Stimulated activated CD8-positive, alpha-beta memory T cell treated with anti-CD3 and anti-CD28 coated beads, Interleukin-4, amount 100 ng/mL, for 4 hours (primary cell): ENCODE measurements around the gene SERPINE3.

ENCODE experiments used
- DNase-seq, 2 donors: peaks; one replicate each; pipeline ENCODE4 v3.0.0-alpha.2; 2020; ENCODE audit warnings: low read depth in 2 of 2, low spot score in 1 of 2

The SERPINE3 gene

GRCh38 chr13:51339354-51339753 lies at the start of gene SERPINE3:
Gene SERPINE3, plus strand, starts transcription at chr13:51339691. Its CDS starts 1,401 bp downstream, at chr13:51341092.
- DNase-seq: no peak

- DNase-seq: no peak
Observed at GRCh38 chr13:51291341-51291740, 48.1 kb upstream of the SERPINE3 start.

- DNase-seq: no peak
Observed at GRCh38 chr13:51292000-51292565, 47.4 kb upstream of the SERPINE3 start.

GRCh38 chr13:51297556-51297955 lies 41.9 kb upstream of the SERPINE3 start:
- DNase-seq: no peak

- no peak for DNase-seq
Observed at GRCh38 chr13:51298812-51299211, 40.7 kb upstream of the SERPINE3 start.

GRCh38 chr13:51303063-51303552 lies 36.4 kb upstream of the SERPINE3 start:
- DNase-seq: no peak

- no peak for DNase-seq
Observed at GRCh38 chr13:51303882-51304281, 35.6 kb upstream of the SERPINE3 start.

- DNase-seq: no peak
Observed at GRCh38 chr13:51305271-51305967, 34.1 kb upstream of the SERPINE3 start.

- no peak for DNase-seq
Observed at GRCh38 chr13:51308781-51309180, 30.7 kb upstream of the SERPINE3 start.

- no peak for DNase-seq
Observed at GRCh38 chr13:51311231-51311630, 28.3 kb upstream of the SERPINE3 start.

GRCh38 chr13:51311957-51312520 lies 27.5 kb upstream of the SERPINE3 start:
- no peak for DNase-seq

- no peak for DNase-seq
Observed at GRCh38 chr13:51313619-51314018, 25.9 kb upstream of the SERPINE3 start.

- DNase-seq: no peak
Observed at GRCh38 chr13:51317262-51317661, 22.2 kb upstream of the SERPINE3 start.

- DNase-seq: no peak
Observed at GRCh38 chr13:51318015-51318414, 21.5 kb upstream of the SERPINE3 start.

GRCh38 chr13:51318876-51319275 lies 20.6 kb upstream of the SERPINE3 start:
- no peak for DNase-seq

- DNase-seq: no peak
Observed at GRCh38 chr13:51321836-51322235, 17.7 kb upstream of the SERPINE3 start.

- DNase-seq: no peak
Observed at GRCh38 chr13:51322826-51323225, 16.7 kb upstream of the SERPINE3 start.

- DNase-seq: no peak
Observed at GRCh38 chr13:51323824-51324511, 15.5 kb upstream of the SERPINE3 start.

GRCh38 chr13:51324714-51325420 lies 14.6 kb upstream of the SERPINE3 start:
- no peak for DNase-seq

- no peak for DNase-seq
Observed at GRCh38 chr13:51325837-51326236, 13.7 kb upstream of the SERPINE3 start.

GRCh38 chr13:51326777-51327176 lies 12.7 kb upstream of the SERPINE3 start:
- no peak for DNase-seq
